GOT3 (cell line): ENCODE data around the gene XAB2.

Experiments used
- DNase-seq: peaks from one replicate; lab custom pipeline; 2025; ENCODE audit warnings: mixed read lengths; lab: John Stamatoyannopoulos, UW

The XAB2 gene

GRCh38 chr19:7632340-7633203, 3.2 kb upstream of the XAB2 start:
- DNase-seq = no peak

- no peak for DNase-seq
Measured at GRCh38 chr19:7631577-7631976, 2.2 kb upstream of the XAB2 start.

- no peak for DNase-seq
Measured at GRCh38 chr19:7628589-7629311, 595 bp downstream of the XAB2 start.

GRCh38 chr19:7627166-7627565, 2.2 kb downstream of the XAB2 start:
- DNase-seq = no peak

- no peak for DNase-seq
Measured at GRCh38 chr19:7625763-7626372, 3.5 kb downstream of the XAB2 start.

- DNase-seq = no peak
Measured at GRCh38 chr19:7624810-7625209, 4.5 kb downstream of the XAB2 start.

GRCh38 chr19:7623725-7624603, 5.4 kb downstream of the XAB2 start:
- no peak for DNase-seq

GRCh38 chr19:7622933-7623685, 6.2 kb downstream of the XAB2 start:
- DNase-seq = no peak

GRCh38 chr19:7620442-7621412, 8.6 kb downstream of the XAB2 start:
- no peak for DNase-seq

- no peak for DNase-seq
Measured at GRCh38 chr19:7619671-7620441, 9.5 kb downstream of the XAB2 start.

- no peak for DNase-seq
Measured at GRCh38 chr19:7618771-7619510, 10.4 kb downstream of the XAB2 start.

GRCh38 chr19:7618348-7618747, 11.0 kb downstream of the XAB2 start:
- no peak for DNase-seq

- no peak for DNase-seq
Measured at GRCh38 chr19:7617735-7618134, 11.6 kb downstream of the XAB2 start.

- no peak for DNase-seq
Measured at GRCh38 chr19:7617172-7617571, 12.2 kb downstream of the XAB2 start.

- no peak for DNase-seq
Measured at GRCh38 chr19:7614859-7615741, 14.2 kb downstream of the XAB2 start.

GRCh38 chr19:7612282-7613274, 16.8 kb downstream of the XAB2 start:
- no peak for DNase-seq
